Osteocyte (in vitro differentiated cells): ENCODE data around the gene ABHD17B. TPM values are rescaled to one million over a fixed set of nuclear protein-coding genes. Genes with fewer than 3 reads are reported as not detected.

Experiments
- DNase-seq: peaks from one replicate; pipeline ENCODE4 v3.0.0; 2021; ENCODE audit warnings: mixed read lengths; ENCODE audit not compliant: unreplicated experiment; ENCODE audit errors: extremely low spot score
- H3K27ac Mint-ChIP-seq: one replicate; pipeline ENCODE4 v1.8.0; 2021; ENCODE audit warnings: mild to moderate bottlenecking, mixed read lengths; ENCODE audit not compliant: unreplicated experiment
- H3K27me3 Mint-ChIP-seq: one replicate; pipeline ENCODE4 v1.8.0; 2021; ENCODE audit warnings: mixed read lengths; ENCODE audit not compliant: unreplicated experiment
- H3K36me3 Mint-ChIP-seq: one replicate; pipeline ENCODE4 v1.8.0; 2021; ENCODE audit warnings: mixed read lengths; ENCODE audit not compliant: unreplicated experiment
- H3K4me1 Mint-ChIP-seq: one replicate; pipeline ENCODE4 v1.8.0; 2021; ENCODE audit warnings: mixed read lengths; ENCODE audit not compliant: unreplicated experiment
- H3K4me3 Mint-ChIP-seq: one replicate; pipeline ENCODE4 v1.8.0; 2021; ENCODE audit warnings: mild to moderate bottlenecking, moderate library complexity, mixed read lengths; ENCODE audit not compliant: unreplicated experiment
- H3K9me3 Mint-ChIP-seq: one replicate; pipeline ENCODE4 v1.8.0; 2021; ENCODE audit warnings: mixed read lengths; ENCODE audit not compliant: unreplicated experiment
- total RNA-seq: library from RNA; stranded (reverse); gene quantifications from 2 replicates; pipeline ENCODE4 v1.2.1, GENCODE V29; 2021
- TF ChIP-seq, protein P1 (sequence below): fragments of 200-600 bp; sonication (generic); IDR thresholded peaks from 2 replicates; pipeline ENCODE4 v1.5.0; 2021; ENCODE audit warnings: antibody characterized with exemption, mild to moderate bottlenecking, moderate library complexity

The ABHD17B gene
- total RNA-seq, 1 donor from 2014 or later = 15.6 TPM

DNA sequence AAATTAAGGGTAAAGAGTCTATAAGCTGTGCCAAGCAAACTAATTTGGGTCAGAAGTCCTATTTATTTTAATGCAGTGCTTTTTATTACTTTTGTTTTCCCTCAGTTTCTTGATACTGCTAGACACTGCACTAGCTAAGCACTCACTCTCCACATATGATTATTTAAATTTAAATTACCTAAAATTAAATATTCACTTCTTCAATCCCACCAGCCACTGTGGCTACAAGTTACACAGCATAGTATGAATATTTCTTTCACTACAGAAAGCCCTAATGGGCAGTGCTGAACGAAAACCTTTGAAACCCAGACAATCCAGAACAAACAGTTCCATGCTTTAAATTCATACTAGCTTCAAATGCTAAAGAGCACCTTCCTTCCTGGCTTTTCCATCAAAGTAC is 23.6 kb downstream of the ABHD17B start:
- Mint-ChIP-seq H3K27ac (no peak overlapping the region), H3K9me3 (peaks cover 18% of the 10 kb centered on the region), H3K27me3 (no peaks in the 10 kb centered on the region), H3K4me1 (peaks cover 2% of the 10 kb centered on the region), H3K36me3 (peaks cover 13% of the 10 kb centered on the region), H3K4me3 (no peak overlapping the region)
- TF ChIP-seq, protein P1, sequence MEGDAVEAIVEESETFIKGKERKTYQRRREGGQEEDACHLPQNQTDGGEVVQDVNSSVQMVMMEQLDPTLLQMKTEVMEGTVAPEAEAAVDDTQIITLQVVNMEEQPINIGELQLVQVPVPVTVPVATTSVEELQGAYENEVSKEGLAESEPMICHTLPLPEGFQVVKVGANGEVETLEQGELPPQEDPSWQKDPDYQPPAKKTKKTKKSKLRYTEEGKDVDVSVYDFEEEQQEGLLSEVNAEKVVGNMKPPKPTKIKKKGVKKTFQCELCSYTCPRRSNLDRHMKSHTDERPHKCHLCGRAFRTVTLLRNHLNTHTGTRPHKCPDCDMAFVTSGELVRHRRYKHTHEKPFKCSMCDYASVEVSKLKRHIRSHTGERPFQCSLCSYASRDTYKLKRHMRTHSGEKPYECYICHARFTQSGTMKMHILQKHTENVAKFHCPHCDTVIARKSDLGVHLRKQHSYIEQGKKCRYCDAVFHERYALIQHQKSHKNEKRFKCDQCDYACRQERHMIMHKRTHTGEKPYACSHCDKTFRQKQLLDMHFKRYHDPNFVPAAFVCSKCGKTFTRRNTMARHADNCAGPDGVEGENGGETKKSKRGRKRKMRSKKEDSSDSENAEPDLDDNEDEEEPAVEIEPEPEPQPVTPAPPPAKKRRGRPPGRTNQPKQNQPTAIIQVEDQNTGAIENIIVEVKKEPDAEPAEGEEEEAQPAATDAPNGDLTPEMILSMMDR = no peak
- DNase-seq = no peak

DNA sequence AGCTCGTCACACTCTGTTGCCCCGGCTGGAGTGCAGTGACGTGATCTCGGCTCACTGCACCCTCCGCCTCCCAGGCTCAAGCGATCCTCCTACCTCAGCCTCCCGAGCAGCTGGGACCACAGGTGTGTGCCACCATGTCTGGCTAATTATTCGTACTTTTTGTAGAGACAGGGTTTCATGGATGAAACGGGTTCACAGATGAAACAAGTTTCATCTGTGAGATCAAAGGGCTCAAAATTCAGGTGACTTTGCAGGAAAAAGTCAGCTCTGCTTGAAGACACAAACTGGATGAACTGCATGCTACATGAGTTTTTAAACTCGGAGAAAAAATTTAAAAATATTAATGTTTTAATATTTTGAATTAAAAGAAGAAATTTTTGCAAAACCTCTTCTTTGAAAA is 24.5 kb downstream of the ABHD17B start:
- Mint-ChIP-seq H3K27ac (no peak overlapping the region), H3K27me3 (no peaks in the 10 kb centered on the region), H3K4me3 (no peak overlapping the region), H3K4me1 (peaks cover 2% of the 10 kb centered on the region), H3K36me3 (peaks cover 16% of the 10 kb centered on the region), H3K9me3 (peaks cover 18% of the 10 kb centered on the region)
- no peak for DNase-seq
- TF ChIP-seq, protein P1 = no peak

DNA sequence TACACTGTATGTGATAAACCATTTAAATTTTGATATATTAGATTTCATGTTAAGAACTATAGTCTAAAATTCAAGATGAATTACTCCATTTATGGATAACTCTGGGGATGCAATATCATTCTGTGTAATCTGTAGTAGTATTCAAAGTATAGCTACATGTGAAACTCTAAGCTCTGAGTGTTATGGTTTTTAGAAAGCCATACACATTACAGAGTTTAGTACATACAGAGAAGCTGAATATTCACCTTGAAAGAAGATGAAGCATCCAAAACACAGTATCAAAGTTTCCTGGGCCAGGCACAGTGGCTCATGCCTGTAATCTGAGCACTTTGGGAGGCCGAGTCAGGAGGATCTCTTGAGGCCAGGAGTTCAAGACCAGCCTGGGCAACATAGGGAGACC is 25.0 kb downstream of the ABHD17B start:
- peaks cover 21% of the 10 kb centered on the region for H3K36me3 Mint-ChIP-seq
- no peak overlapping the region for H3K4me3 Mint-ChIP-seq
- no peaks in the 10 kb centered on the region for H3K27me3 Mint-ChIP-seq
- H3K9me3 Mint-ChIP-seq = peaks cover 21% of the 10 kb centered on the region
- no peak for DNase-seq
- H3K4me1 Mint-ChIP-seq = peaks cover 2% of the 10 kb centered on the region
- TF ChIP-seq, protein P1 = no peak
- H3K27ac Mint-ChIP-seq = no peak overlapping the region

DNA sequence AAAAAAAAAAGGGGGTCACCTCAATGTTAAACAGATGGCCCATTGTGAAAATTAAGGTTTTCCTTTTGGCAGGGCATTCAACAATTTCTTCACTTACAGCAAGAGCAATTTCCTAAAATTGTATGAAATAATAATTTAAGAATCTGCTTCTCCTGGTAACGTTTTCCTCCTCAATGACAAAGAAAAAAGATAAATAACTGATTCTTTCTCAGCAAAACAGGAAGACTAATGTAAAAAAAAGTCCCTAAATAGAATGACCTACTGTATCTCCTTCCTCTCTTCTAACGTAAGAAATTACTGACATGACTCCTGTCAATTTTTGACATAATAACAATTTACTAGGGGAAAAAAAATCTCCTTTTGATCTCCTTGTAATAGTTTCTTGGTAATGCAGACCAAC is 25.5 kb downstream of the ABHD17B start:
- peaks cover 27% of the 10 kb centered on the region for H3K9me3 Mint-ChIP-seq
- TF ChIP-seq, protein P1 = no peak
- DNase-seq = no peak
- peaks cover 2% of the 10 kb centered on the region for H3K4me1 Mint-ChIP-seq
- no peak overlapping the region for H3K4me3 Mint-ChIP-seq
- H3K36me3 Mint-ChIP-seq = peaks cover 23% of the 10 kb centered on the region
- no peaks in the 10 kb centered on the region for H3K27me3 Mint-ChIP-seq
- H3K27ac Mint-ChIP-seq = no peak overlapping the region

DNA sequence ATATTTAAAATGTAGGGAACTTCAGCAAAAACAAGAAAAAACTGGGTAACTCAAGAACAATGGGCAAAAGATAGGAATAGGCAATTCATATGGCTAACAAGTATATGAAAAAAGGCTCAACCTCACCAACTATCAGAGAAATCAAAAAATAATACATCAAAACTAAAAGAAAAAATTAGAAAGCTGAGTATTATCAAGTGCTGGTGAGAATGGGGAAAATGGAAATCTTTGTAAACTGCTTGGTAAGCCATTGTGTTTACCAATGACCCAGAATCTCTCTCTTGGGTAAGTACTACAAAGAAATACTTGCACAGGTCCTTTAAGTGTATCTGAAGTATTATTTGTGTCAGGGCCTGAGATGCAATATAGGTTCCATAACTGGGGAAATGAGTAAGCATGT is 27.0 kb downstream of the ABHD17B start:
- Mint-ChIP-seq H3K36me3 (peaks cover 28% of the 10 kb centered on the region), H3K4me3 (no peak overlapping the region), H3K9me3 (peaks cover 37% of the 10 kb centered on the region), H3K4me1 (no peaks in the 10 kb centered on the region), H3K27ac (no peak overlapping the region), H3K27me3 (no peaks in the 10 kb centered on the region)
- no peak for DNase-seq
- TF ChIP-seq, protein P1 = no peak
